Peyer's patch (tissue), 4 donors: ENCODE data around the gene DRD2. TPM values are rescaled to one million over a fixed set of nuclear protein-coding genes. Genes with fewer than 3 reads are reported as not detected.
A peak's percentile ranks its signal among the peaks of the same experiment; 100 is the strongest.

ENCODE experiments used
- DNase-seq, 3 donors: peaks; one replicate each; pipeline ENCODE4 v3.0.0-alpha.2; 2017 to 2019
- H3K27ac ChIP-seq, 4 donors: fragments of 200-600 bp; sonication (generic); one replicate each; pipeline ENCODE4 v1.5.1; 2016 to 2019
- H3K27me3 ChIP-seq, 2 donors: fragments of 200-600 bp; sonication (generic); one replicate each; pipeline ENCODE4 v1.5.1; 2019
- H3K36me3 ChIP-seq, 3 donors: fragments of 200-600 bp; sonication (generic); one replicate each; pipeline ENCODE4 v1.5.1; 2016 to 2019
- H3K4me1 ChIP-seq, 4 donors: fragments of 200-600 bp; sonication (generic); one replicate each; pipeline ENCODE4 v1.5.1; 2016 to 2019
- H3K4me3 ChIP-seq, 4 donors: fragments of 200-600 bp; sonication (generic); 1 replicate in 3 of 4; 2 replicates in 1 of 4; pipeline ENCODE4 v1.5.1; 2016 to 2019; ENCODE audit warnings: mild to moderate bottlenecking in 1 of 4
- H3K9me3 ChIP-seq, 4 donors: fragments of 200-600 bp; sonication (generic); one replicate each; pipeline ENCODE4 v1.5.1; 2016 to 2019; ENCODE audit warnings: mild to moderate bottlenecking in 1 of 4
- POLR2A ChIP-seq, 2 donors: fragments of 450-650 bp; IDR thresholded peaks; one replicate each; pipeline ENCODE4 v1.5.1; 2017; ENCODE audit warnings: antibody characterized with exemption in 2 of 2, mild to moderate bottlenecking in 2 of 2, moderate library complexity in 2 of 2
- total RNA-seq, 4 donors: library from RNA; depleted of rRNA; stranded (reverse); fragments of >200 nt; gene quantifications; one replicate each; pipeline ENCODE4 v1.1.0, GENCODE V29; 2016
- TF ChIP-seq, protein P1 (sequence below), 6 experiments: fragments of 450-650 bp in 4 of 6; fragments of 200-600 bp in 2 of 6; sonication (generic) in 1 of 6; IDR thresholded peaks; one replicate each; pipeline ENCODE4 v1.5.1; 2017 to 2019; ENCODE audit warnings: antibody characterized with exemption in 6 of 6, mild to moderate bottlenecking in 3 of 6, moderate library complexity in 1 of 6

Gene DRD2
- total RNA-seq, 4 donors from 2014 or later = not detected

DNA sequence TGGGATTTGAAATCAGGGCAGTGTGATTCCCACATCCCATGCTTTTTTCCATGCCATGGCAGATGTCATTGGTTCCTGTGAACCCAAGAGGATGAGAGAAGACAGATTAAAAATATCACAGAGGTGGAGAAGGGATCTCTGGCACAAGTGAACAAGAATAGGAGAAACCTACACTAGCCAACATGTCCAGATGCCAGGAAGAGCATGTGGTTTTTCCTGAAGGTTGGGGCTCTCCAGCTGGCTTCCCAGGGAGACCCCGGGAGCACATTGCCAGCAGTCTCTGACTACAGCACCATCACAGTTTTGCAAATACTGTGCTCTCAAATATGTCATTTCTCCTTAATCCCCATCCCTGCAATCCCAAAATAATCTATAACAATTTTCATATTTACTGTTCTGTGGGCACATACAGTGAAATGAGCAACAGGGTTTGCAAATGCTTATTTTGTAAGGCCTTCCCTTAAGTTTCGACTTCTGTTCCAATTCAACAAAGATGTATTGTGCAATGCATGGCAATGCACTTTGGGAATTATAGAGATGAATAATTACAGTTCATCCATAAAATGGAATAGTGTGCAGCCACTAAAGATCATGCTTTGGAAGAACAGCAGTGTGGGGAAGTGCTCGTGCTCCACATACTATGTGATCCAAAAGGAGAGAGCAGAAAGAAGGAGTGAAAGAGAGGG, 82.8 kb downstream of the DRD2 start:
- H3K4me3 ChIP-seq = no peak overlapping the region
- no peaks in the 10 kb centered on the region for H3K9me3 ChIP-seq
- no peak overlapping the region for H3K27ac ChIP-seq
- peaks cover 0 to 6% (median 0%) of the 10 kb centered on the region in 4 donors for H3K4me1 ChIP-seq
- no peak for TF ChIP-seq POLR2A (IDR thresholded peaks at IDR 0.05)
- TF ChIP-seq, protein P1, sequence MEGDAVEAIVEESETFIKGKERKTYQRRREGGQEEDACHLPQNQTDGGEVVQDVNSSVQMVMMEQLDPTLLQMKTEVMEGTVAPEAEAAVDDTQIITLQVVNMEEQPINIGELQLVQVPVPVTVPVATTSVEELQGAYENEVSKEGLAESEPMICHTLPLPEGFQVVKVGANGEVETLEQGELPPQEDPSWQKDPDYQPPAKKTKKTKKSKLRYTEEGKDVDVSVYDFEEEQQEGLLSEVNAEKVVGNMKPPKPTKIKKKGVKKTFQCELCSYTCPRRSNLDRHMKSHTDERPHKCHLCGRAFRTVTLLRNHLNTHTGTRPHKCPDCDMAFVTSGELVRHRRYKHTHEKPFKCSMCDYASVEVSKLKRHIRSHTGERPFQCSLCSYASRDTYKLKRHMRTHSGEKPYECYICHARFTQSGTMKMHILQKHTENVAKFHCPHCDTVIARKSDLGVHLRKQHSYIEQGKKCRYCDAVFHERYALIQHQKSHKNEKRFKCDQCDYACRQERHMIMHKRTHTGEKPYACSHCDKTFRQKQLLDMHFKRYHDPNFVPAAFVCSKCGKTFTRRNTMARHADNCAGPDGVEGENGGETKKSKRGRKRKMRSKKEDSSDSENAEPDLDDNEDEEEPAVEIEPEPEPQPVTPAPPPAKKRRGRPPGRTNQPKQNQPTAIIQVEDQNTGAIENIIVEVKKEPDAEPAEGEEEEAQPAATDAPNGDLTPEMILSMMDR (IDR thresholded peaks at IDR 0.05) = no peak
- H3K27me3 ChIP-seq = peaks cover 0 to 4% of the 10 kb centered on the region in 2 donors
- DNase-seq = no peak
- no peaks in the 10 kb centered on the region for H3K36me3 ChIP-seq

DNA sequence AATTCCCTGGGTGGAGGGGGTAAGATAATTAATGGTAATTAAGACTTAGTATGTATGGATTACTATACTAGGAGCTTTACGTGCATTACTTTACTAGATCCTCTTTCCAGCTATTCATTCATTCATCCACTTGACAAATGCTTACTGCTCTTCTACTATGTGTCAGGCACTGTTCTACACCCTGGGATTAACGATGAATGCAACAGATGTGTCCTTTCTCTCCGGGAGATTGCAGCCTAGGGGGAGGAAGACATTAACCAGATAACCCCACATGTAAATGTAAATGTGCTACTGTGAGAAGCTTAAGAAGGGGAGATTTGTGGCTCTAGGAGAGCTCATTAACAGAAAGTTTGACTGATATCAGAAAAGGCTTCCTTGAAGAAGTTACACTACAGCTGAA, 85.9 kb downstream of the DRD2 start:
- TF ChIP-seq, protein P1 (IDR thresholded peaks at IDR 0.05) = no peak
- TF ChIP-seq POLR2A (IDR thresholded peaks at IDR 0.05) = no peak
- no peak overlapping the region for H3K27ac ChIP-seq
- H3K4me1 ChIP-seq = peaks cover 0 to 6% (median 0%) of the 10 kb centered on the region in 4 donors
- no peak for DNase-seq
- H3K4me3 ChIP-seq = no peak overlapping the region
- H3K36me3 ChIP-seq = no peaks in the 10 kb centered on the region
- H3K9me3 ChIP-seq = no peaks in the 10 kb centered on the region
- H3K27me3 ChIP-seq = peaks cover 0 to 4% of the 10 kb centered on the region in 2 donors

DNA sequence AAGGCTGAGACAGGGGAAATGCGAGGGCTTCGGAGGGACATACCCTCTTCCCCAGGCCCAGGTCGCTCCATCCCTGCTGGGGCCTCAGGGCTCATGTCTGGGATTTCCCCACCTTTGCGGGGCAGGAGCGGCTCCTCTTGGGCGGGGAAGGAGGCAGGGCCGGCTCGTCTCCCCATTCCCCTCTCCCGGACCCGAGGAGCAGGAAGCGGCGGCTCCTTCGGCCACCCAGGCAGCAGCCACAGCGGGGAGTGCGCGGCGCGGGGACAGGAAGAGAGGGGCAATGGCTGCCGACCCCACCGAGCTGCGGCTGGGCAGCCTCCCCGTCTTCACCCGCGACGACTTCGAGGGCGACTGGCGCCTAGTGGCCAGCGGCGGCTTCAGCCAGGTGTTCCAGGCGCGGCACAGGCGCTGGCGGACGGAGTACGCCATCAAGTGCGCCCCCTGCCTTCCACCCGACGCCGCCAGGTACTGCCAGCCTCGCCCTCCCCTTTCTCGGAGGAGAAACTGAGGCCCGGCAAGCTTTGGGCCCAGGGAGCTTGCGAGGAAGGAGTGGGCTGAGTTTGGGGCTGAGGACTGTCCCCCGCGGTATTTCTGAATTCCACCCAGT, 87.5 kb downstream of the DRD2 start, which contains the start of gene ANKK1:
TSS of gene ANKK1 (plus strand) at position 175 of the 607 bp plus-strand sequence. CDS start at position 281, 106 bp downstream.
- Histone ChIP-seq H3K4me3 (peak within 1 kb of the TSS in 2 of 4 donors; percentile 29 to 36), H3K27ac (no peak within 1 kb of the TSS), H3K27me3 (peaks cover 0 to 4% of the 10 kb centered on the region in 2 donors), H3K4me1 (peaks cover 0 to 6% (median 0%) of the 10 kb centered on the region in 4 donors), H3K9me3 (no peaks in the 10 kb centered on the region), H3K36me3 (no peaks in the 10 kb centered on the region)
- no peak for DNase-seq
- TF ChIP-seq, protein P1 (IDR thresholded peaks at IDR 0.05) = peak in 3 of 6 experiments; percentile 33 to 56 (median 50)
- no peak for TF ChIP-seq POLR2A (IDR thresholded peaks at IDR 0.05)

DNA sequence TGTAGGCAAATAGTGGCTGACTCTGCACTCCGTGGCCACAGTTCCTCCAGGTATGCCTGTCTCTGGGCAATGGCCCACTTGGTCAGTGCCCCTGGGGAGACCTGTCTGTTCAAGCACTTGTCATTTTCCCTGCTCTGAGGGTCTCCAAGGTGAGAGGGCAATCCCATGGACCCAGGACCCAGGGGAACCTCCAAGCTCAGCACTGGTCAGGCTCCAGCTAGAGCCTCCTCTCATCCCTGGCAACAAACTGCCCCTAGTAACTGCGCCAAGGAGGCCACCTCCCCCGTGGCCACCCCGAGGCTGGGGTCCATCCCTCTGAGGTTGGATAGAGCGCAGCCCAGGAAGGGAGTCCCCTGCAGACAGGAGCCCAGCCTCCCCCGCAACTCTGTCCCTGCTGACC, 88.3 kb downstream of the DRD2 start:
- TF ChIP-seq, protein P1 (IDR thresholded peaks at IDR 0.05) = no peak
- Histone ChIP-seq H3K27ac (no peak overlapping the region), H3K36me3 (no peaks in the 10 kb centered on the region), H3K27me3 (peaks cover 0 to 4% of the 10 kb centered on the region in 2 donors), H3K4me3 (no peak overlapping the region), H3K9me3 (no peaks in the 10 kb centered on the region), H3K4me1 (peaks cover 0 to 6% (median 0%) of the 10 kb centered on the region in 4 donors)
- no peak for DNase-seq

DNA sequence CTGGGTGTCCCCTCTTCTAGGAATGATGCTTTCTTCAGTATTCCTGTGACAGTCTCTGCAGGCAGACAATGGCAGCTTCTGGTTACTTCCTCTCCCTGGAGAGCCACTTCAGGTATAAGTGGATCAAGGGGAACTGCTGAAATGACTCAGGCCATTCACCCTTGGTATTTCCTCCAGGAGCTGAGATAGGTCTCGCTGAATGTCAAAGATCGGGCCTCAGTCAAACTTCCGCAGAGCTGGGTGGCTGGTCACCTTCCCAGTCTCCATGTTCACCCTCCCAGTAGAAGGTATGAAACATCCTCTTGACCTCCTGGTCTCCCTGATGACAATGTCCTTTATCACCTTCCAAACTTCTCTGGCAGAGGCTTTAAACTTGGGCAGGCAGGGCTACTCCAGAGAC, 89.4 kb downstream of the DRD2 start:
- peaks cover 0 to 6% (median 0%) of the 10 kb centered on the region in 4 donors for H3K4me1 ChIP-seq
- no peak for TF ChIP-seq POLR2A (IDR thresholded peaks at IDR 0.05)
- TF ChIP-seq, protein P1 (IDR thresholded peaks at IDR 0.05) = no peak
- H3K27ac ChIP-seq = no peak overlapping the region
- H3K27me3 ChIP-seq = peaks cover 0 to 4% of the 10 kb centered on the region in 2 donors
- no peaks in the 10 kb centered on the region for H3K9me3 ChIP-seq
- no peak overlapping the region for H3K4me3 ChIP-seq
- DNase-seq = no peak
- H3K36me3 ChIP-seq = no peaks in the 10 kb centered on the region
